GM23338 (cell line): ENCODE results near the gene VPS50. TPM values are rescaled to one million over a fixed set of nuclear protein-coding genes. Genes with fewer than 3 reads are reported as not detected.
A peak's percentile ranks its signal among the peaks of the same experiment; 100 is the strongest.

Experiments
- ATAC-seq: fragments of 200-7000 bp; cut with Tn5 transposase; 3 replicates; pipeline ENCODE4 v1.9.1; 2020
- DNase-seq: peaks from one replicate; pipeline ENCODE4 v3.0.0-alpha.2; 2015; ENCODE audit warnings: low spot score
- H2AFZ ChIP-seq: fragments of 200-600 bp; sonication (generic); 2 replicates; pipeline ENCODE4 v1.8.0; 2016; ENCODE audit warnings: antibody characterized with exemption, mild to moderate bottlenecking, moderate library complexity
- H3F3A ChIP-seq: fragments of 200-600 bp; sonication (generic); replicated peaks from 2 replicates; pipeline ENCODE4 v1.8.0; 2017; ENCODE audit warnings: antibody characterized with exemption, mixed run types, low read depth
- H3K27ac ChIP-seq: fragments of 200-600 bp; sonication (generic); 2 replicates; pipeline ENCODE4 v1.6.1; 2016; ENCODE audit warnings: low read depth
- H3K27me3 ChIP-seq: fragments of 200-600 bp; sonication (generic); 2 replicates; pipeline ENCODE4 v1.8.0; 2016; ENCODE audit warnings: mild to moderate bottlenecking, mixed run types, moderate library complexity; ENCODE audit not compliant: insufficient read depth
- H3K36me3 ChIP-seq: fragments of 200-600 bp; sonication (generic); 2 replicates; pipeline ENCODE4 v1.8.0; 2016; ENCODE audit warnings: mild to moderate bottlenecking; ENCODE audit not compliant: insufficient read depth
- H3K4me1 ChIP-seq: fragments of 200-600 bp; sonication (generic); 2 replicates; pipeline ENCODE4 v1.8.0; 2016; ENCODE audit warnings: mild to moderate bottlenecking, moderate library complexity; ENCODE audit not compliant: insufficient read depth
- H3K4me2 ChIP-seq: fragments of 200-600 bp; sonication (generic); 2 replicates; pipeline ENCODE4 v1.7.1; 2017; ENCODE audit warnings: mixed run types
- H3K4me3 ChIP-seq: fragments of 200-600 bp; sonication (generic); 2 replicates; pipeline ENCODE4 v1.6.1; 2016; ENCODE audit warnings: mixed run types
- H3K79me2 ChIP-seq: fragments of 200-600 bp; sonication (generic); replicated peaks from 2 replicates; pipeline ENCODE4 v1.8.0; 2017; ENCODE audit warnings: mild to moderate bottlenecking; ENCODE audit not compliant: insufficient read depth
- H3K9me2 ChIP-seq: fragments of 200-600 bp; sonication (generic); 2 replicates; pipeline ENCODE4 v1.8.0; 2017; ENCODE audit not compliant: insufficient read depth
- H4K20me1 ChIP-seq: fragments of 200-600 bp; sonication (generic); replicated peaks from 2 replicates; pipeline ENCODE4 v1.8.0; 2017; ENCODE audit warnings: mild to moderate bottlenecking; ENCODE audit not compliant: insufficient read depth
- H3K27ac Mint-ChIP-seq: 2 replicates; pipeline ENCODE4 v1.8.0; 2020; ENCODE audit warnings: inconsistent platforms, mild to moderate bottlenecking, moderate library complexity, mixed read lengths
- H3K27me3 Mint-ChIP-seq: 3 replicates; pipeline ENCODE4 v1.8.0; 2022; ENCODE audit warnings: low read depth, mild to moderate bottlenecking, moderate library complexity, mixed read lengths, inconsistent platforms; ENCODE audit not compliant: insufficient read depth, poor library complexity
- H3K36me3 Mint-ChIP-seq: 3 replicates; pipeline ENCODE4 v1.8.0; 2021; ENCODE audit warnings: low read depth, mild to moderate bottlenecking, inconsistent platforms, moderate library complexity, mixed read lengths
- H3K4me1 Mint-ChIP-seq: 3 replicates; pipeline ENCODE4 v1.8.0; 2020; ENCODE audit warnings: mild to moderate bottlenecking, inconsistent platforms, mixed read lengths
- H3K4me3 Mint-ChIP-seq: 3 replicates; pipeline ENCODE4 v1.8.0; 2021; ENCODE audit warnings: moderate library complexity, mild to moderate bottlenecking, inconsistent platforms, mixed read lengths
- H3K9me3 Mint-ChIP-seq: 3 replicates; pipeline ENCODE4 v1.8.0; 2020; ENCODE audit warnings: moderate library complexity, mild to moderate bottlenecking, inconsistent platforms, mixed read lengths
- CREB1 ChIP-seq: fragments of 250-450 bp; sonication (Bioruptor Pico); IDR thresholded peaks from 2 replicates; pipeline ENCODE4 v1.5.0; 2020; ENCODE audit warnings: low read depth, mild to moderate bottlenecking, moderate library complexity
- ETS1 ChIP-seq: IDR thresholded peaks from 2 replicates; pipeline ENCODE4 v1.6.1; 2016; ENCODE audit warnings: antibody characterized with exemption
- EZH2 ChIP-seq: fragments of 200-600 bp; sonication (generic); IDR thresholded peaks from one replicate; pipeline ENCODE4 v1.8.0; 2017; ENCODE audit warnings: antibody characterized with exemption, mild to moderate bottlenecking, low read depth; ENCODE audit not compliant: unreplicated experiment
- JUNB ChIP-seq: IDR thresholded peaks from one replicate; pipeline ENCODE4 v1.6.1; 2016; ENCODE audit warnings: antibody characterized with exemption; ENCODE audit not compliant: unreplicated experiment
- NANOG ChIP-seq: IDR thresholded peaks from 2 replicates; pipeline ENCODE4 v1.6.1; 2016; ENCODE audit warnings: antibody characterized with exemption, borderline replicate concordance
- ZNF114 ChIP-seq: fragments of 250-450 bp; sonication (Bioruptor Pico); IDR thresholded peaks from 2 replicates; pipeline ENCODE4 v1.5.0; 2020; ENCODE audit warnings: mild to moderate bottlenecking, moderate library complexity
- ZNF331 ChIP-seq: fragments of 250-450 bp; sonication (Bioruptor Pico); IDR thresholded peaks from 2 replicates; pipeline ENCODE4 v1.5.0; 2020; ENCODE audit warnings: low read depth, mild to moderate bottlenecking, moderate library complexity
- polyA plus RNA-seq: library from polyadenylated mRNA; unstranded; fragments of >200 nt; fragmentation: Nextera tagmentation; extraction: Ambion mirVana; gene quantifications from 2 replicates; pipeline ENCODE4 v1.2.1, GENCODE V29; 2016
- total RNA-seq: library from RNA; depleted of rRNA; stranded (reverse); fragments of >200 nt; shearing (Covaris generic); gene quantifications from 2 replicates; pipeline ENCODE4 v1.2.3, GENCODE V29; 2014
- TF ChIP-seq, protein P1 (sequence below): fragments of 250-450 bp; sonication (Bioruptor Pico); IDR thresholded peaks from 2 replicates; pipeline ENCODE4 v1.5.0; 2020; ENCODE audit warnings: mild to moderate bottlenecking, moderate library complexity

The VPS50 gene
- total and polyA plus RNA-seq, 2 experiments from 2014 or later: 4.3 to 12.3 TPM

- TF ChIP-seq, protein P1, sequence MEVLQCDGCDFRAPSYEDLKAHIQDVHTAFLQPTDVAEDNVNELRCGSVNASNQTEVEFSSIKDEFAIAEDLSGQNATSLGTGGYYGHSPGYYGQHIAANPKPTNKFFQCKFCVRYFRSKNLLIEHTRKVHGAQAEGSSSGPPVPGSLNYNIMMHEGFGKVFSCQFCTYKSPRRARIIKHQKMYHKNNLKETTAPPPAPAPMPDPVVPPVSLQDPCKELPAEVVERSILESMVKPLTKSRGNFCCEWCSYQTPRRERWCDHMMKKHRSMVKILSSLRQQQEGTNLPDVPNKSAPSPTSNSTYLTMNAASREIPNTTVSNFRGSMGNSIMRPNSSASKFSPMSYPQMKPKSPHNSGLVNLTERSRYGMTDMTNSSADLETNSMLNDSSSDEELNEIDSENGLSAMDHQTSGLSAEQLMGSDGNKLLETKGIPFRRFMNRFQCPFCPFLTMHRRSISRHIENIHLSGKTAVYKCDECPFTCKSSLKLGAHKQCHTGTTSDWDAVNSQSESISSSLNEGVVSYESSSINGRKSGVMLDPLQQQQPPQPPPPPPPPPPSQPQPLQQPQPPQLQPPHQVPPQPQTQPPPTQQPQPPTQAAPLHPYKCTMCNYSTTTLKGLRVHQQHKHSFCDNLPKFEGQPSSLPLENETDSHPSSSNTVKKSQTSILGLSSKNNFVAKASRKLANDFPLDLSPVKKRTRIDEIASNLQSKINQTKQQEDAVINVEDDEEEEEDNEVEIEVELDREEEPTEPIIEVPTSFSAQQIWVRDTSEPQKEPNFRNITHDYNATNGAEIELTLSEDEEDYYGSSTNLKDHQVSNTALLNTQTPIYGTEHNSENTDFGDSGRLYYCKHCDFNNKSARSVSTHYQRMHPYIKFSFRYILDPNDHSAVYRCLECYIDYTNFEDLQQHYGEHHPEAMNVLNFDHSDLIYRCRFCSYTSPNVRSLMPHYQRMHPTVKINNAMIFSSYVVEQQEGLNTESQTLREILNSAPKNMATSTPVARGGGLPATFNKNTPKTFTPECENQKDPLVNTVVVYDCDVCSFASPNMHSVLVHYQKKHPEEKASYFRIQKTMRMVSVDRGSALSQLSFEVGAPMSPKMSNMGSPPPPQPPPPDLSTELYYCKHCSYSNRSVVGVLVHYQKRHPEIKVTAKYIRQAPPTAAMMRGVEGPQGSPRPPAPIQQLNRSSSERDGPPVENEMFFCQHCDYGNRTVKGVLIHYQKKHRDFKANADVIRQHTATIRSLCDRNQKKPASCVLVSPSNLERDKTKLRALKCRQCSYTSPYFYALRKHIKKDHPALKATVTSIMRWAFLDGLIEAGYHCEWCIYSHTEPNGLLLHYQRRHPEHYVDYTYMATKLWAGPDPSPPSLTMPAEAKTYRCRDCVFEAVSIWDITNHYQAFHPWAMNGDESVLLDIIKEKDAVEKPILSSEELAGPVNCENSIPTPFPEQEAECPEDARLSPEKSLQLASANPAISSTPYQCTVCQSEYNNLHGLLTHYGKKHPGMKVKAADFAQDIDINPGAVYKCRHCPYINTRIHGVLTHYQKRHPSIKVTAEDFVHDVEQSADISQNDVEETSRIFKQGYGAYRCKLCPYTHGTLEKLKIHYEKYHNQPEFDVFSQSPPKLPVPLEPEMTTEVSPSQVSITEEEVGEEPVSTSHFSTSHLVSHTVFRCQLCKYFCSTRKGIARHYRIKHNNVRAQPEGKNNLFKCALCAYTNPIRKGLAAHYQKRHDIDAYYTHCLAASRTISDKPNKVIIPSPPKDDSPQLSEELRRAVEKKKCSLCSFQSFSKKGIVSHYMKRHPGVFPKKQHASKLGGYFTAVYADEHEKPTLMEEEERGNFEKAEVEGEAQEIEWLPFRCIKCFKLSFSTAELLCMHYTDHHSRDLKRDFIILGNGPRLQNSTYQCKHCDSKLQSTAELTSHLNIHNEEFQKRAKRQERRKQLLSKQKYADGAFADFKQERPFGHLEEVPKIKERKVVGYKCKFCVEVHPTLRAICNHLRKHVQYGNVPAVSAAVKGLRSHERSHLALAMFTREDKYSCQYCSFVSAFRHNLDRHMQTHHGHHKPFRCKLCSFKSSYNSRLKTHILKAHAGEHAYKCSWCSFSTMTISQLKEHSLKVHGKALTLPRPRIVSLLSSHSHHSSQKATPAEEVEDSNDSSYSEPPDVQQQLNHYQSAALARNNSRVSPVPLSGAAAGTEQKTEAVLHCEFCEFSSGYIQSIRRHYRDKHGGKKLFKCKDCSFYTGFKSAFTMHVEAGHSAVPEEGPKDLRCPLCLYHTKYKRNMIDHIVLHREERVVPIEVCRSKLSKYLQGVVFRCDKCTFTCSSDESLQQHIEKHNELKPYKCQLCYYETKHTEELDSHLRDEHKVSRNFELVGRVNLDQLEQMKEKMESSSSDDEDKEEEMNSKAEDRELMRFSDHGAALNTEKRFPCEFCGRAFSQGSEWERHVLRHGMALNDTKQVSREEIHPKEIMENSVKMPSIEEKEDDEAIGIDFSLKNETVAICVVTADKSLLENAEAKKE (CRISPR knock-in tag): no peak
- no peak for TF ChIP-seq JUNB
- no peak for TF ChIP-seq ZNF114 (CRISPR knock-in tag)
These were observed 6.0 kb downstream of the VPS50 start (continued) for GRCh38 chr7:93238131-93238530.

GRCh38 chr7:93238748-93239147 is 6.6 kb downstream of the VPS50 start:
- H3K4me1 Mint-ChIP-seq: no peaks in the 10 kb centered on the region
- Histone ChIP-seq H3K9me2 (no peaks in the 10 kb centered on the region), H3K79me2 (peaks cover 16% of the 10 kb centered on the region), H4K20me1 (no peaks in the 10 kb centered on the region), H3K4me2 (no peak overlapping the region), H3F3A (no peaks in the 10 kb centered on the region), H3K27me3 (no peaks in the 10 kb centered on the region), H3K27ac (peak overlapping the region; percentile 48; the same call in 1 of the 2 replicates), H3K4me3 (no peak overlapping the region), H2AFZ (no peak overlapping the region), H3K4me1 (no peaks in the 10 kb centered on the region), H3K36me3 (no peaks in the 10 kb centered on the region)
- no peaks in the 10 kb centered on the region for H3K36me3 Mint-ChIP-seq
- H3K9me3 Mint-ChIP-seq: no peaks in the 10 kb centered on the region
- H3K4me3 Mint-ChIP-seq: no peak overlapping the region
- no peak overlapping the region for H3K27ac Mint-ChIP-seq
- no peaks in the 10 kb centered on the region for H3K27me3 Mint-ChIP-seq
- ATAC-seq: no peak
- DNase-seq: no peak
- no peak for TF ChIP-seq CREB1 (CRISPR knock-in tag)
- no peak for TF ChIP-seq ZNF331 (CRISPR knock-in tag)
- no peak for TF ChIP-seq NANOG
- no peak for TF ChIP-seq EZH2
- TF ChIP-seq, protein P1 (CRISPR knock-in tag): no peak
- no peak for TF ChIP-seq ETS1
